ENCODE measurements around the gene PHACTR3. TPM values are rescaled to one million over a fixed set of nuclear protein-coding genes. Genes with fewer than 3 reads are reported as not detected.

Gene PHACTR3
- total and polyA plus RNA-seq, 10 donors = 1.4 to 15.0 (median 8.6) TPM

- H3K27me3 ChIP-seq (replicated peaks in 1 of 7) = peaks cover 0 to 99% (median 35%) of the 10 kb centered on the region in 7 donors
- intact Hi-C loops (cut with DNase I; ENCODE audit: low total_unique reads) = no loop called here
- WGBS, 5 donors = 72 to 80% (median 74%) methylated on average over 3 of the region's 3 CpGs
- no peaks in the 10 kb centered on the region for H3K9me3 ChIP-seq
- H3K4me3 ChIP-seq = no peak overlapping the region
- no peaks in the 10 kb centered on the region for H3K36me3 ChIP-seq
- H3K4me1 ChIP-seq = peaks cover 0 to 32% (median 13%) of the 10 kb centered on the region in 6 donors
- no peak for DNase-seq
- TF ChIP-seq, protein P1, sequence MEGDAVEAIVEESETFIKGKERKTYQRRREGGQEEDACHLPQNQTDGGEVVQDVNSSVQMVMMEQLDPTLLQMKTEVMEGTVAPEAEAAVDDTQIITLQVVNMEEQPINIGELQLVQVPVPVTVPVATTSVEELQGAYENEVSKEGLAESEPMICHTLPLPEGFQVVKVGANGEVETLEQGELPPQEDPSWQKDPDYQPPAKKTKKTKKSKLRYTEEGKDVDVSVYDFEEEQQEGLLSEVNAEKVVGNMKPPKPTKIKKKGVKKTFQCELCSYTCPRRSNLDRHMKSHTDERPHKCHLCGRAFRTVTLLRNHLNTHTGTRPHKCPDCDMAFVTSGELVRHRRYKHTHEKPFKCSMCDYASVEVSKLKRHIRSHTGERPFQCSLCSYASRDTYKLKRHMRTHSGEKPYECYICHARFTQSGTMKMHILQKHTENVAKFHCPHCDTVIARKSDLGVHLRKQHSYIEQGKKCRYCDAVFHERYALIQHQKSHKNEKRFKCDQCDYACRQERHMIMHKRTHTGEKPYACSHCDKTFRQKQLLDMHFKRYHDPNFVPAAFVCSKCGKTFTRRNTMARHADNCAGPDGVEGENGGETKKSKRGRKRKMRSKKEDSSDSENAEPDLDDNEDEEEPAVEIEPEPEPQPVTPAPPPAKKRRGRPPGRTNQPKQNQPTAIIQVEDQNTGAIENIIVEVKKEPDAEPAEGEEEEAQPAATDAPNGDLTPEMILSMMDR (IDR thresholded peaks at IDR 0.05 in 8 of 11, conservative IDR thresholded peaks at IDR 0.05 in 3 of 11) = no peak
- no peak for TF ChIP-seq POLR2AphosphoS5 (IDR thresholded peaks at IDR 0.05)
- TF ChIP-seq POLR2A (IDR thresholded peaks at IDR 0.05) = no peak
- no peak overlapping the region for H3K27ac ChIP-seq
Measured at GRCh38 chr20:59602546-59603080, 1.7 kb upstream of the PHACTR3 start.

DNA sequence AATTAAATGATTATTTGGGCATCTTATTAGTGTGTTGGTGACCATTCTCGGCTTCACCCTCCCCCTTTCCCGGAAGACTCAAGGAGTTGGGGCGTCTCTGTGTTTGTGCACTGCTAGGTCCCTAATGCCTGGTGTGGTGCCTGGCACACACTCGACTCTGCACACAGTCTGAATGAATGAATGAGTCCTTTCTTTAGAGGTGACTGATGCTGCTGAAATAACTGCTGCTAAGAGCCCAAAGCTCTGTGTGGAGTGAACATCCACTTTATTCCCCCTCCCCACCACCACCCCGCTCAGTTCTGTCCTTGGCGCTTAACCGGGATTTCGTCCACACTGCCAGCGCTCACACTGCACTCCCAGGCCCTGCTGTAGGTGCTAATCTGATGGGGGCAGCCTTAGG, 1.2 kb upstream of the PHACTR3 start:
- Histone ChIP-seq H3K27me3 (replicated peaks in 1 of 7) (peaks cover 0 to 99% (median 35%) of the 10 kb centered on the region in 7 donors), H3K4me3 (no peak overlapping the region), H3K36me3 (no peaks in the 10 kb centered on the region), H3K27ac (no peak overlapping the region), H3K4me1 (peaks cover 0 to 32% (median 13%) of the 10 kb centered on the region in 6 donors), H3K9me3 (no peaks in the 10 kb centered on the region)
- intact Hi-C loops (cut with DNase I; ENCODE audit: low total_unique reads) = no loop called here
- TF ChIP-seq POLR2AphosphoS5 (IDR thresholded peaks at IDR 0.05) (no peak), POLR2A (IDR thresholded peaks at IDR 0.05) (no peak)
- TF ChIP-seq, protein P1 (IDR thresholded peaks at IDR 0.05 in 8 of 11, conservative IDR thresholded peaks at IDR 0.05 in 3 of 11) = no peak
- no peak for DNase-seq
- WGBS, 5 donors = 61 to 76% (median 70%) methylated on average over 9 of the region's 9 CpGs

DNA sequence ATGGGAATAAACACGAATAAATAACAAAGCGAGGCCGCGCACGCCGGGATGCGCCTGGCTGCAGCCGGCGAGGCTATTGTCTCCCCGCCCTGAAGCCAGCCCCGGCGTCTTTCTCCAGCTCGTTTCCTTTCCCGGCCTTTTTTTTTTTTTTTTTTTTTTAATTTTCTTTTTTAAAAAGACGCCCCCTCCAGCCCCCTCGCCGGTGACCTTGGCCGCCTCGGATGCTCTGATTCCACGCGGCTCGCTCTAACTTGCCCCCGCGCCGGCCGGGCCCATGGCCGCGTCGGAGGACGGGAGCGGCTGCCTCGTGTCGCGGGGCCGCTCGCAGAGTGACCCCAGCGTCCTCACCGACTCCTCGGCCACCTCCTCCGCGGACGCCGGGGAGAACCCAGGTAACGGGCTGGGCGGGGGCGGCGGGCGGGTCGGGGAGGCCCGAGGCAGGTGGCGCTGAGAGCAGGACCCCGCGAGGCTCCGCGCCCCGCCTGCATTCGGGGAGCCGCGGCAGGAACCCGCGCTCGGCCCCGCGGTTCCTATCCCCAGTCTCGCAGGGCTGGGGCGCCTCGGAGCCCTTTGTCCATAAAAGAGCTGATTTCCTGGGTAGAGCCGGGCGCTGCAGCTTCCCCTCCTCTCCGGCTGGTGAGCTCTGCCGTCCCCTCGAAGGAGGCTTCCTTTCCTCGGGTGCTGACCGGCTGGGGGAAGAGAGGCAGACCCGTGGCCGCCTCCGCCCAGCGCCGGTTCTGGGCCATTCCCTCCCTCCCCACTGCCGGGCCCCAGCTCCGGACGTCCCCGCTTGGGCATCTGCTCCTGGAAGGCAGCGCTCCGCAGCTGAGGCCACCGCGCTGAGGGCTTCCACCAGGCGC, 631 bp downstream of the PHACTR3 start:
- 3 to 8% (median 4%) methylated on average over 40 to 88 of the region's 88 CpGs for WGBS, 5 donors
- Histone ChIP-seq H3K27me3 (replicated peaks in 1 of 7) (peaks cover 0 to 99% (median 35%) of the 10 kb centered on the region in 7 donors), H3K9me3 (no peaks in the 10 kb centered on the region), H3K4me1 (peaks cover 0 to 22% (median 11%) of the 10 kb centered on the region in 6 donors), H3K4me3 (peak overlapping the region in 4 of 8 donors; percentile 10 to 47 (median 22)), H3K27ac (no peak overlapping the region), H3K36me3 (no peaks in the 10 kb centered on the region)
- DNase-seq = no peak
- intact Hi-C loops (cut with DNase I; ENCODE audit: low total_unique reads) = no loop called here
- TF ChIP-seq, protein P1 (IDR thresholded peaks at IDR 0.05 in 8 of 11, conservative IDR thresholded peaks at IDR 0.05 in 3 of 11) = no peak
- TF ChIP-seq POLR2A (IDR thresholded peaks at IDR 0.05) (no peak), POLR2AphosphoS5 (IDR thresholded peaks at IDR 0.05) (no peak)

Measured in spleen (tissue), 11 donors.